BLaER1 treated with 17β-estradiol and CSF1 and Interleukin-3, amounts not matched to agents 10 nM and 100 nM (cell line): Measurements from ENCODE around the gene OR7C1.

Experiments used
- H3K27ac ChIP-seq, 11 experiments: shearing (Covaris generic); formaldehyde crosslinking; 2 replicates each; pipeline ENCODE4 v1.8.1; 2022
- H3K27me3 ChIP-seq, 11 experiments: shearing (Covaris generic); formaldehyde crosslinking; 2 replicates each; pipeline ENCODE4 v1.8.1; 2022
- H3K36me3 ChIP-seq, 11 experiments: shearing (Covaris generic); formaldehyde crosslinking; 2 replicates each; pipeline ENCODE4 v1.8.1; 2022
- H3K4me1 ChIP-seq, 10 experiments: shearing (Covaris generic); formaldehyde crosslinking; 2 replicates each; pipeline ENCODE4 v1.8.1; 2022
- H3K4me2 ChIP-seq, 11 experiments: shearing (Covaris generic); formaldehyde crosslinking; 2 replicates each; pipeline ENCODE4 v1.8.1; 2022
- H3K4me3 ChIP-seq, 10 experiments: shearing (Covaris generic); formaldehyde crosslinking; 2 replicates each; pipeline ENCODE4 v1.8.1; 2022
- H3K9ac ChIP-seq, 11 experiments: shearing (Covaris generic); formaldehyde crosslinking; 2 replicates each; pipeline ENCODE4 v1.8.1; 2022
- H3K9me3 ChIP-seq, 11 experiments: shearing (Covaris generic); formaldehyde crosslinking; replicated peaks in 1 of 11; 2 replicates each; pipeline ENCODE4 v1.8.1; 2022
- H4K20me1 ChIP-seq, 11 experiments: shearing (Covaris generic); formaldehyde crosslinking; 2 replicates each; pipeline ENCODE4 v1.8.1; 2022
- Cebpa-rat ChIP-seq, 11 experiments: shearing (Covaris generic); IDR thresholded peaks; 2 replicates each; pipeline ENCODE4 v1.8.1; 2022

OR7C1 gene

GRCh38 chr19:14835011-14835410 lies at the start of gene OR7C1, which contains the start of gene OR7A5:
OR7C1 (minus strand) TSS chr19:14835185; CDS start chr19:14800136, 35,049 bp downstream.
OR7A5 (minus strand) TSS chr19:14835185; CDS start chr19:14828241, 6,944 bp downstream.
- H4K20me1 ChIP-seq = no peaks in the 10 kb centered on the region
- H3K27ac ChIP-seq = no peak within 1 kb of the TSS
- H3K4me1 ChIP-seq = peaks cover 5 to 26% (median 15%) of the 10 kb centered on the region in 10 experiments; a peak in 18 of 20 replicates
- no peak within 1 kb of the TSS for H3K4me3 ChIP-seq
- H3K27me3 ChIP-seq = no peaks in the 10 kb centered on the region
- TF ChIP-seq Cebpa-rat (IDR thresholded peaks at IDR 0.05) = no peak
- no peak within 1 kb of the TSS for H3K9ac ChIP-seq
- H3K9me3 ChIP-seq = peaks cover 0 to 16% (median 7%) of the 10 kb centered on the region in 11 experiments; a peak in 11 of 22 replicates
- H3K36me3 ChIP-seq = no peaks in the 10 kb centered on the region
- H3K4me2 ChIP-seq = peak within 1 kb of the TSS in 8 of 11 experiments; percentile 26 to 68 (median 60); a peak in 15 of 22 replicates

GRCh38 chr19:14871619-14872230 lies 36.7 kb upstream of the OR7C1 start:
- no peak overlapping the region for H3K4me2 ChIP-seq
- peaks cover 0 to 4% (median 0%) of the 10 kb centered on the region in 11 experiments; a peak in 2 of 22 replicates for H3K9me3 ChIP-seq
- H3K27me3 ChIP-seq = no peaks in the 10 kb centered on the region
- TF ChIP-seq Cebpa-rat (IDR thresholded peaks at IDR 0.05) = no peak
- H3K9ac ChIP-seq = no peak overlapping the region
- no peaks in the 10 kb centered on the region for H3K36me3 ChIP-seq
- H3K4me3 ChIP-seq = no peak overlapping the region
- peaks cover 0 to 6% (median 0%) of the 10 kb centered on the region in 10 experiments; a peak in 3 of 20 replicates for H3K4me1 ChIP-seq
- H4K20me1 ChIP-seq = no peaks in the 10 kb centered on the region
- no peak overlapping the region for H3K27ac ChIP-seq

GRCh38 chr19:14868497-14868896 lies 33.5 kb upstream of the OR7C1 start:
- H3K9ac ChIP-seq = no peak overlapping the region
- no peak overlapping the region for H3K27ac ChIP-seq
- no peaks in the 10 kb centered on the region for H4K20me1 ChIP-seq
- no peak overlapping the region for H3K4me3 ChIP-seq
- H3K4me2 ChIP-seq = no peak overlapping the region
- H3K9me3 ChIP-seq = peaks cover 0 to 4% (median 0%) of the 10 kb centered on the region in 11 experiments; a peak in 2 of 22 replicates
- H3K4me1 ChIP-seq = peaks cover 0 to 6% (median 0%) of the 10 kb centered on the region in 10 experiments; a peak in 3 of 20 replicates
- H3K27me3 ChIP-seq = no peaks in the 10 kb centered on the region
- H3K36me3 ChIP-seq = no peaks in the 10 kb centered on the region
- no peak for TF ChIP-seq Cebpa-rat (IDR thresholded peaks at IDR 0.05)

GRCh38 chr19:14848822-14849221 lies 13.8 kb upstream of the OR7C1 start, which contains the start of gene OR7A10:
OR7A10 (minus strand) TSS chr19:14848922; CDS start chr19:14841877, 7,045 bp downstream.
- no peak within 1 kb of the TSS for H3K9ac ChIP-seq
- no peaks in the 10 kb centered on the region for H3K27me3 ChIP-seq
- H3K4me2 ChIP-seq = no peak within 1 kb of the TSS
- no peak within 1 kb of the TSS for H3K4me3 ChIP-seq
- no peaks in the 10 kb centered on the region for H4K20me1 ChIP-seq
- no peaks in the 10 kb centered on the region for H3K36me3 ChIP-seq
- TF ChIP-seq Cebpa-rat (IDR thresholded peaks at IDR 0.05) = no peak
- H3K4me1 ChIP-seq = no peaks in the 10 kb centered on the region
- no peak within 1 kb of the TSS for H3K27ac ChIP-seq
- no peaks in the 10 kb centered on the region for H3K9me3 ChIP-seq

- Histone ChIP-seq H3K27ac (no peak overlapping the region), H3K9me3 (peaks cover 0 to 10% (median 7%) of the 10 kb centered on the region in 11 experiments; a peak in 11 of 22 replicates), H4K20me1 (no peaks in the 10 kb centered on the region), H3K27me3 (no peaks in the 10 kb centered on the region), H3K9ac (no peak overlapping the region), H3K36me3 (no peaks in the 10 kb centered on the region), H3K4me1 (peaks cover 0 to 12% (median 0%) of the 10 kb centered on the region in 10 experiments; a peak in 6 of 20 replicates), H3K4me2 (no peak overlapping the region), H3K4me3 (no peak overlapping the region)
- no peak for TF ChIP-seq Cebpa-rat (IDR thresholded peaks at IDR 0.05)
Measured at GRCh38 chr19:14843578-14843977, 8.6 kb upstream of the OR7C1 start.

- H3K9me3 ChIP-seq = peaks cover 0 to 10% (median 7%) of the 10 kb centered on the region in 11 experiments; a peak in 11 of 22 replicates
- no peak overlapping the region for H3K4me3 ChIP-seq
- peaks cover 0 to 12% (median 0%) of the 10 kb centered on the region in 10 experiments; a peak in 6 of 20 replicates for H3K4me1 ChIP-seq
- no peak overlapping the region for H3K4me2 ChIP-seq
- H3K36me3 ChIP-seq = no peaks in the 10 kb centered on the region
- H3K9ac ChIP-seq = no peak overlapping the region
- H4K20me1 ChIP-seq = no peaks in the 10 kb centered on the region
- H3K27me3 ChIP-seq = no peaks in the 10 kb centered on the region
- H3K27ac ChIP-seq = no peak overlapping the region
- no peak for TF ChIP-seq Cebpa-rat (IDR thresholded peaks at IDR 0.05)
Measured at GRCh38 chr19:14843169-14843568, 8.2 kb upstream of the OR7C1 start.

- Histone ChIP-seq H3K36me3 (no peaks in the 10 kb centered on the region), H3K4me2 (peak overlapping the region in 5 of 11 experiments; percentile 2 to 32 (median 10); a peak in 3 of 22 replicates), H3K4me3 (no peak overlapping the region), H3K9ac (no peak overlapping the region), H4K20me1 (no peaks in the 10 kb centered on the region), H3K4me1 (peaks cover 0 to 18% (median 4%) of the 10 kb centered on the region in 10 experiments; a peak in 14 of 20 replicates), H3K9me3 (peaks cover 0 to 16% (median 7%) of the 10 kb centered on the region in 11 experiments; a peak in 12 of 22 replicates), H3K27ac (no peak overlapping the region), H3K27me3 (no peaks in the 10 kb centered on the region)
- no peak for TF ChIP-seq Cebpa-rat (IDR thresholded peaks at IDR 0.05)
Measured at GRCh38 chr19:14840206-14840605, 5.2 kb upstream of the OR7C1 start.

GRCh38 chr19:14837391-14837790 lies 2.4 kb upstream of the OR7C1 start:
- no peak overlapping the region for H3K4me3 ChIP-seq
- H3K9ac ChIP-seq = no peak overlapping the region
- H3K4me1 ChIP-seq = peaks cover 0 to 31% (median 15%) of the 10 kb centered on the region in 10 experiments; a peak in 15 of 20 replicates
- H3K36me3 ChIP-seq = no peaks in the 10 kb centered on the region
- H3K27me3 ChIP-seq = no peaks in the 10 kb centered on the region
- no peak for TF ChIP-seq Cebpa-rat (IDR thresholded peaks at IDR 0.05)
- peaks cover 0 to 16% (median 7%) of the 10 kb centered on the region in 11 experiments; a peak in 12 of 22 replicates for H3K9me3 ChIP-seq
- H4K20me1 ChIP-seq = no peaks in the 10 kb centered on the region
- no peak overlapping the region for H3K4me2 ChIP-seq
- H3K27ac ChIP-seq = no peak overlapping the region

GRCh38 chr19:14830702-14831101 lies 4.3 kb downstream of the OR7C1 start:
- no peak for TF ChIP-seq Cebpa-rat (IDR thresholded peaks at IDR 0.05)
- peaks cover 0 to 5% (median 1%) of the 10 kb centered on the region in 11 experiments; a peak in 6 of 22 replicates for H3K9me3 ChIP-seq

More at GRCh38 chr19:14830702-14831101, 4.3 kb downstream of the OR7C1 start:
- Histone ChIP-seq H3K36me3 (no peaks in the 10 kb centered on the region), H3K27ac (no peak overlapping the region), H4K20me1 (no peaks in the 10 kb centered on the region), H3K9ac (no peak overlapping the region), H3K4me2 (peak overlapping the region in 3 of 11 experiments; percentile 4 to 36 (median 16); a peak in 3 of 22 replicates), H3K27me3 (no peaks in the 10 kb centered on the region), H3K4me1 (peaks cover 5 to 23% (median 14%) of the 10 kb centered on the region in 10 experiments; a peak in 18 of 20 replicates), H3K4me3 (no peak overlapping the region)
